ENCODE measurements around the gene CYP2R1. TPM values are rescaled to one million over a fixed set of nuclear protein-coding genes. Genes with fewer than 3 reads are reported as not detected.
"Not testable (repeated sequence)": the region's sequence is repeated elsewhere in the genome, so short reads cannot be mapped to it uniquely, and the experiment has no call there.

The CYP2R1 gene
- total and polyA plus RNA-seq, 12 donors = 5.7 to 58.5 (median 9.2) TPM

DNA sequence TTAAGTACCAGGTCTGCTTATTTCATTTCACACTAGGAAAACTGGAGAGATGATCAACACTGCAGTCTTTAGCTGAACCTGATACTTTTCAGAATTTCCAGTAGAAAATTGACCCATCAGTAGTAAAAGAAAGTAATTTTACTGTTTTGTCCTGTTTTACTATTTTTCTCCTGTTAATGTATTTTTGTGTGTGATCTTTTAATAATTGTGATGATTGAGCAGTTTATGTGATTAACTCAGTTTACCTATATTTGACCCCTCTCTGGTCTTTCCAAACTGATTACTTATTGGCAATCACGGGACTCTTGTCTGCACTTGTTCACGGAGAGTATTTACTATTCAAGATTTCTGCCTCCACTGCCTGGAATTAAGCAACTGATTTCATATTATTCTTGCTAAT lies 546 bp upstream of the CYP2R1 start:
- Histone ChIP-seq H3K4me3 (peak overlapping the region in 2 of 4 donors; percentile 45 to 92), H3K9me3 (replicated peaks in 1 of 3) (no peaks in the 10 kb centered on the region), H3K4me1 (replicated peaks in 1 of 2) (peaks cover 0 to 15% of the 10 kb centered on the region in 2 donors), H3K27me3 (no peaks in the 10 kb centered on the region), H3K36me3 (replicated peaks in 1 of 2) (no peaks in the 10 kb centered on the region), H3K27ac (peak overlapping the region in 1 of 5 donors; percentile 87)
- 81 to 88% (median 85%) methylated on average over 2 of the region's 2 CpGs for WGBS, 4 donors
- no peak for TF ChIP-seq POLR2A (IDR thresholded peaks at IDR 0.05)
- TF ChIP-seq, protein P1, sequence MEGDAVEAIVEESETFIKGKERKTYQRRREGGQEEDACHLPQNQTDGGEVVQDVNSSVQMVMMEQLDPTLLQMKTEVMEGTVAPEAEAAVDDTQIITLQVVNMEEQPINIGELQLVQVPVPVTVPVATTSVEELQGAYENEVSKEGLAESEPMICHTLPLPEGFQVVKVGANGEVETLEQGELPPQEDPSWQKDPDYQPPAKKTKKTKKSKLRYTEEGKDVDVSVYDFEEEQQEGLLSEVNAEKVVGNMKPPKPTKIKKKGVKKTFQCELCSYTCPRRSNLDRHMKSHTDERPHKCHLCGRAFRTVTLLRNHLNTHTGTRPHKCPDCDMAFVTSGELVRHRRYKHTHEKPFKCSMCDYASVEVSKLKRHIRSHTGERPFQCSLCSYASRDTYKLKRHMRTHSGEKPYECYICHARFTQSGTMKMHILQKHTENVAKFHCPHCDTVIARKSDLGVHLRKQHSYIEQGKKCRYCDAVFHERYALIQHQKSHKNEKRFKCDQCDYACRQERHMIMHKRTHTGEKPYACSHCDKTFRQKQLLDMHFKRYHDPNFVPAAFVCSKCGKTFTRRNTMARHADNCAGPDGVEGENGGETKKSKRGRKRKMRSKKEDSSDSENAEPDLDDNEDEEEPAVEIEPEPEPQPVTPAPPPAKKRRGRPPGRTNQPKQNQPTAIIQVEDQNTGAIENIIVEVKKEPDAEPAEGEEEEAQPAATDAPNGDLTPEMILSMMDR (IDR thresholded peaks at IDR 0.05) = no peak
- DNase-seq = no peak
- intact Hi-C loops (cut with DNase I) = no loop called here

- intact Hi-C loops (cut with DNase I) = no loop called here
- peak overlapping the region; percentile 22 to 92 (median 64) for H3K4me3 ChIP-seq
- H3K27me3 ChIP-seq = no peaks in the 10 kb centered on the region
- H3K9me3 ChIP-seq (replicated peaks in 1 of 3) = no peaks in the 10 kb centered on the region
- H3K27ac ChIP-seq = peak overlapping the region; percentile 48 to 87 (median 76)
- 0 to 1% (median 1%) methylated on average over 26 to 67 of the region's 67 CpGs for WGBS, 4 donors
- peak; percentile 81 to 91 (median 88) for DNase-seq
- TF ChIP-seq, protein P1 (IDR thresholded peaks at IDR 0.05) = peak in 1 of 6 experiments; percentile 4
- peak; percentile 49 to 74 for TF ChIP-seq POLR2A (IDR thresholded peaks at IDR 0.05)
- H3K4me1 ChIP-seq (replicated peaks in 1 of 2) = peaks cover 0 to 15% of the 10 kb centered on the region in 2 donors
- no peaks in the 10 kb centered on the region for H3K36me3 ChIP-seq (replicated peaks in 1 of 2)
Observed at GRCh38 chr11:14891143-14892035, 642 bp downstream of the CYP2R1 start.

GRCh38 chr11:14886513-14886912 lies 5.5 kb downstream of the CYP2R1 start:
- intact Hi-C loops (cut with DNase I) = no loop called here
- Histone ChIP-seq H3K27me3 (no peaks in the 10 kb centered on the region), H3K36me3 (replicated peaks in 1 of 2) (no peaks in the 10 kb centered on the region), H3K4me1 (replicated peaks in 1 of 2) (peaks cover 0 to 15% of the 10 kb centered on the region in 2 donors), H3K27ac (no peak overlapping the region), H3K9me3 (replicated peaks in 1 of 3) (peaks cover 0 to 4% (median 0%) of the 10 kb centered on the region in 3 donors), H3K4me3 (no peak overlapping the region)
- DNase-seq = no peak
- TF ChIP-seq POLR2A (IDR thresholded peaks at IDR 0.05) = no peak
- 67 to 71% (median 68%) methylated on average over 1 of the region's 1 CpG for WGBS, 4 donors

GRCh38 chr11:14884667-14885273 lies 7.3 kb downstream of the CYP2R1 start:
- no peak overlapping the region for H3K4me3 ChIP-seq
- 94 to 97% (median 96%) methylated on average over 1 of the region's 1 CpG for WGBS, 4 donors

GRCh38 chr11:14883683-14884082 lies 8.3 kb downstream of the CYP2R1 start:
- H3K4me1 ChIP-seq (replicated peaks in 1 of 2); DNase-seq; H3K9me3 ChIP-seq (replicated peaks in 1 of 3); H3K4me3 ChIP-seq; H3K27me3 ChIP-seq; H3K36me3 ChIP-seq (replicated peaks in 1 of 2); intact Hi-C loops (cut with DNase I); H3K27ac ChIP-seq: not testable (repeated sequence)
- WGBS, 4 donors = 75 to 100% (median 94%) methylated on average over 1 of the region's 1 CpG

More at GRCh38 chr11:14884667-14885273, 7.3 kb downstream of the CYP2R1 start:
- Histone ChIP-seq H3K27ac (no peak overlapping the region), H3K27me3 (no peaks in the 10 kb centered on the region), H3K36me3 (replicated peaks in 1 of 2) (no peaks in the 10 kb centered on the region), H3K9me3 (replicated peaks in 1 of 3) (peaks cover 0 to 4% (median 0%) of the 10 kb centered on the region in 3 donors), H3K4me1 (replicated peaks in 1 of 2) (peaks cover 0 to 4% of the 10 kb centered on the region in 2 donors)
- no peak for DNase-seq
- TF ChIP-seq, protein P1 (IDR thresholded peaks at IDR 0.05) = no peak
- TF ChIP-seq POLR2A (IDR thresholded peaks at IDR 0.05) = no peak
- intact Hi-C loops (cut with DNase I) = no loop called here
